ENCODE results near the gene MYL9. TPM values are rescaled to one million over a fixed set of nuclear protein-coding genes. Genes with fewer than 3 reads are reported as not detected.
A peak's percentile ranks its signal among the peaks of the same experiment; 100 is the strongest.

Gene MYL9
- total RNA-seq, 1 experiment from 2014 or later = 80.9 TPM

GRCh38 chr20:36525620-36526365, 15.5 kb upstream of the MYL9 start:
- DNase-seq (ENCODE audit: low read depth) = no peak

- no peak for DNase-seq (ENCODE audit: low read depth)
Measured at GRCh38 chr20:36526521-36527011, 14.8 kb upstream of the MYL9 start.

- no peak for DNase-seq (ENCODE audit: low read depth)
Measured at GRCh38 chr20:36527331-36528125, 13.8 kb upstream of the MYL9 start.

- DNase-seq (ENCODE audit: low read depth) = no peak
Measured at GRCh38 chr20:36528176-36528874, 13.0 kb upstream of the MYL9 start.

GRCh38 chr20:36528875-36529417, 12.4 kb upstream of the MYL9 start:
- DNase-seq (ENCODE audit: low read depth) = no peak

GRCh38 chr20:36532388-36532787, 8.9 kb upstream of the MYL9 start:
- DNase-seq (ENCODE audit: low read depth) = no peak

- no peak for DNase-seq (ENCODE audit: low read depth)
Measured at GRCh38 chr20:36532822-36533221, 8.5 kb upstream of the MYL9 start.

- peak; percentile 56 for DNase-seq (ENCODE audit: low read depth)
Measured at GRCh38 chr20:36538026-36538722, 3.1 kb upstream of the MYL9 start.

- no peak for DNase-seq (ENCODE audit: low read depth)
Measured at GRCh38 chr20:36540551-36541211, 638 bp upstream of the MYL9 start.

GRCh38 chr20:36541768-36542488, 609 bp downstream of the MYL9 start:
- peak; percentile 76 for DNase-seq (ENCODE audit: low read depth)

- DNase-seq (ENCODE audit: low read depth) = no peak
Measured at GRCh38 chr20:36542516-36543183, 1.3 kb downstream of the MYL9 start.

GRCh38 chr20:36543184-36544133, 2.1 kb downstream of the MYL9 start:
- peak; percentile 90 for DNase-seq (ENCODE audit: low read depth)

- DNase-seq (ENCODE audit: low read depth) = peak; percentile 84
Measured at GRCh38 chr20:36544134-36545018, 3.1 kb downstream of the MYL9 start.

GRCh38 chr20:36546111-36546736, 4.9 kb downstream of the MYL9 start:
- DNase-seq (ENCODE audit: low read depth) = no peak

GRCh38 chr20:36547186-36548005, 6.1 kb downstream of the MYL9 start:
- DNase-seq (ENCODE audit: low read depth) = no peak

GRCh38 chr20:36548006-36548315, 6.6 kb downstream of the MYL9 start:
- DNase-seq (ENCODE audit: low read depth) = no peak

Measured in LHCN-M2 (cell line).